GM21526 (cell line): ENCODE results near the gene CLCF1.

Experiments
- ATAC-seq: cut with Tn5 transposase; IDR thresholded peaks from one replicate; pipeline ENCODE4 v1.9.1; 2021; ENCODE audit warnings: moderate library complexity; ENCODE audit not compliant: unreplicated experiment, low FRiP score

CLCF1 gene

GRCh38 chr11:67364169-67364568 is 9.2 kb downstream of the CLCF1 start:
- no peak for ATAC-seq

- ATAC-seq, result no peak
Observed at GRCh38 chr11:67357831-67358670, 15.3 kb downstream of the CLCF1 start.

- ATAC-seq, result no peak
Observed at GRCh38 chr11:67356864-67357561, 16.4 kb downstream of the CLCF1 start.

GRCh38 chr11:67356387-67356863 is 17.0 kb downstream of the CLCF1 start:
- no peak for ATAC-seq

- ATAC-seq, result no peak
Observed at GRCh38 chr11:67355794-67356386, 17.5 kb downstream of the CLCF1 start.

GRCh38 chr11:67355023-67355793 is 18.2 kb downstream of the CLCF1 start:
- ATAC-seq, result no peak

- no peak for ATAC-seq
Observed at GRCh38 chr11:67354075-67355022, 19.0 kb downstream of the CLCF1 start.

- peak; percentile 67 for ATAC-seq
Observed at GRCh38 chr11:67353317-67354074, 19.9 kb downstream of the CLCF1 start, which contains the start of gene POLD4. Gene POLD4 (minus strand): TSS chr11:67353546. CDS start chr11:67353399, 147 bp downstream.

GRCh38 chr11:67352546-67353316 is 20.7 kb downstream of the CLCF1 start:
- peak; percentile 6 for ATAC-seq

GRCh38 chr11:67351275-67352005 is 22.0 kb downstream of the CLCF1 start:
- no peak for ATAC-seq

- ATAC-seq, result no peak
Observed at GRCh38 chr11:67349928-67350465, 23.4 kb downstream of the CLCF1 start.

- no peak for ATAC-seq
Observed at GRCh38 chr11:67349457-67349856, 23.9 kb downstream of the CLCF1 start.

GRCh38 chr11:67349036-67349435 is 24.4 kb downstream of the CLCF1 start:
- ATAC-seq, result no peak

- no peak for ATAC-seq
Observed at GRCh38 chr11:67347964-67348749, 25.2 kb downstream of the CLCF1 start.

- no peak for ATAC-seq
Observed at GRCh38 chr11:67345920-67346819, 27.2 kb downstream of the CLCF1 start.
